Measurements from ENCODE around the gene STARD3.

The STARD3 gene

DNA sequence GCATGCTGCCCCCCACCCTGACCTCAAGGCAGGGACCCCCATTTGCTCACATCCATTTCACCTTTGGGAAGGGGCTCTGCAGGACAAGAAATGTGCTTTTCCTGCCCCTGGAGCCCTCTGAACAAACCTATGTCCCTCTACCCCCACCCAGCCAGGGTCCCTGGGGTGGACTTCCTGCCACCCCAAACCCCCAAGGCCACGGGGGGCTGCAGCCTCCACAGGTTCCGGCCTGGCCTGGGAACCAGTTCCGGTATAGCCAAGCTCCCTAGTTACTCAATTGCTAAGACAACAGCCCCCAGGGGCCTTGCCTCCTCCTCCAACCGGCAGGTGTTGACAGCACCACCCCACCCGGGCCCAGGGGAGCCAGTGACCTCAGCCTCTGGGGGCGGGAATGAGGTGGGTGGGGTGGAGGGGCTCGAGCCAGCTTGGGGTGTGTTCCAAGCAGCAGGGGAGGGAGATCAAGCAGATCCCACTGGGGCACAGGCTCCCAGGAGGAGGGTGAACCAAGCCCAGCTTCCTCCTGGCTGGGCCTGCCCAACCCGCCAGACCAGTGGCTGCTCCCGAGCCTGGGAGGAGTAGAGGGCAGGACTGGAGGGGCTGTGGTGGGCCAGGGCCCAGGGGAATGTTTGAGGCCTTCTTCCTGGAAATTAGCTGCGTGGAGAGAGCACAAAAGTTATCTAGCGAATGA, 37.9 kb downstream of the STARD3 start:
- no peak overlapping the region for H3K9ac ChIP-seq
- H4K20me1 ChIP-seq (ENCODE audit: insufficient read depth): no peaks in the 10 kb centered on the region
- H3K79me2 ChIP-seq (ENCODE audit: insufficient read depth, low read depth): no peaks in the 10 kb centered on the region
- no peak overlapping the region for H2AFZ ChIP-seq (ENCODE audit: low read depth)
- H3K27ac ChIP-seq: no peak overlapping the region
- H3K36me3 ChIP-seq (ENCODE audit: insufficient read depth): no peaks in the 10 kb centered on the region
- H3K4me3 ChIP-seq (IDR thresholded peaks at IDR 0.05; ENCODE audit: insufficient read depth, low read depth, low read length): no peak overlapping the region
- H3K27me3 ChIP-seq (ENCODE audit: insufficient read depth, low read depth): no peaks in the 10 kb centered on the region
- TF ChIP-seq, protein P1, sequence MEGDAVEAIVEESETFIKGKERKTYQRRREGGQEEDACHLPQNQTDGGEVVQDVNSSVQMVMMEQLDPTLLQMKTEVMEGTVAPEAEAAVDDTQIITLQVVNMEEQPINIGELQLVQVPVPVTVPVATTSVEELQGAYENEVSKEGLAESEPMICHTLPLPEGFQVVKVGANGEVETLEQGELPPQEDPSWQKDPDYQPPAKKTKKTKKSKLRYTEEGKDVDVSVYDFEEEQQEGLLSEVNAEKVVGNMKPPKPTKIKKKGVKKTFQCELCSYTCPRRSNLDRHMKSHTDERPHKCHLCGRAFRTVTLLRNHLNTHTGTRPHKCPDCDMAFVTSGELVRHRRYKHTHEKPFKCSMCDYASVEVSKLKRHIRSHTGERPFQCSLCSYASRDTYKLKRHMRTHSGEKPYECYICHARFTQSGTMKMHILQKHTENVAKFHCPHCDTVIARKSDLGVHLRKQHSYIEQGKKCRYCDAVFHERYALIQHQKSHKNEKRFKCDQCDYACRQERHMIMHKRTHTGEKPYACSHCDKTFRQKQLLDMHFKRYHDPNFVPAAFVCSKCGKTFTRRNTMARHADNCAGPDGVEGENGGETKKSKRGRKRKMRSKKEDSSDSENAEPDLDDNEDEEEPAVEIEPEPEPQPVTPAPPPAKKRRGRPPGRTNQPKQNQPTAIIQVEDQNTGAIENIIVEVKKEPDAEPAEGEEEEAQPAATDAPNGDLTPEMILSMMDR (conservative IDR thresholded peaks at IDR 0.05; ENCODE audit: low read depth, low read length): no peak
- no peak overlapping the region for H3K4me2 ChIP-seq
- no peaks in the 10 kb centered on the region for H3K4me1 ChIP-seq (ENCODE audit: low read depth, poor library complexity, severe bottlenecking)

DNA sequence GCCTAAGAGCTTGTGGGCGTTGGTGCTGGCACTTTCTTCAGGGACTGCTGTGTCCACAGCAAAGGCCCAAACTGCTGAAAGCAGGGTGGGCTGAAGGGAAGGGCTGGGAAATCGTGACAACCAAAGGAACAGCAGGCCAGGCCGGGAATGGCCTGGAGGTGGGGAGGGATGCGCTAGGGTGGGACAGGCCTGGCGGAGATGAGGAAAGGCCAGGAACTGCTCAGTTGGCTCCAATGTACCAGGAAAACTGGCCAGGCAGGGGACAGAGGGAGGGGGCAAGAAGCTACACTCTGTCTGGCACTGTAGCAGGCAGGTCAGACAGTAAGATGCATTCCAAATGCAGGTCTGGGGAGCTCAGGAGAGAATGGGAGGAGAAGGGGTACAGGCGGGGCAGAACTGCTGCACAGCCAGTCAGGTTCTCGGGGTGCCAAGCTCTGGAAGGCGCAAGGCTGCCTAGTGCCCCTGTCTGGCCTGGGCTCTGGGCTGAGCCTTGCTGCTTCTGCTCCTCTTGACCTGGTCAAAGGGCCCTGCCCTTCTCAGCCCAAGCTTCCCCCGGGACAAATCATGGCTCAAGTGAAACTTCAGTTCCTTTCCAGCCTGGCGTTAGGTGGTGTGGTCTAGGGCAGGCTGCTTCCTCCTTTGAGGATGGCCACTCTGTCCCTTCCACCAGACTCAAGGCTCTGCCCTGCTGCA, 38.6 kb downstream of the STARD3 start:
- no peaks in the 10 kb centered on the region for H3K27me3 ChIP-seq (ENCODE audit: insufficient read depth, low read depth)
- no peak overlapping the region for H3K4me3 ChIP-seq (IDR thresholded peaks at IDR 0.05; ENCODE audit: insufficient read depth, low read depth, low read length)
- no peaks in the 10 kb centered on the region for H3K4me1 ChIP-seq (ENCODE audit: low read depth, poor library complexity, severe bottlenecking)
- no peak overlapping the region for H3K4me2 ChIP-seq
- H4K20me1 ChIP-seq (ENCODE audit: insufficient read depth): no peaks in the 10 kb centered on the region
- H2AFZ ChIP-seq (ENCODE audit: low read depth): no peak overlapping the region
- no peaks in the 10 kb centered on the region for H3K36me3 ChIP-seq (ENCODE audit: insufficient read depth)
- H3K9ac ChIP-seq: no peak overlapping the region
- no peak overlapping the region for H3K27ac ChIP-seq
- TF ChIP-seq, protein P1 (conservative IDR thresholded peaks at IDR 0.05; ENCODE audit: low read depth, low read length): no peak
- no peaks in the 10 kb centered on the region for H3K79me2 ChIP-seq (ENCODE audit: insufficient read depth, low read depth)

DNA sequence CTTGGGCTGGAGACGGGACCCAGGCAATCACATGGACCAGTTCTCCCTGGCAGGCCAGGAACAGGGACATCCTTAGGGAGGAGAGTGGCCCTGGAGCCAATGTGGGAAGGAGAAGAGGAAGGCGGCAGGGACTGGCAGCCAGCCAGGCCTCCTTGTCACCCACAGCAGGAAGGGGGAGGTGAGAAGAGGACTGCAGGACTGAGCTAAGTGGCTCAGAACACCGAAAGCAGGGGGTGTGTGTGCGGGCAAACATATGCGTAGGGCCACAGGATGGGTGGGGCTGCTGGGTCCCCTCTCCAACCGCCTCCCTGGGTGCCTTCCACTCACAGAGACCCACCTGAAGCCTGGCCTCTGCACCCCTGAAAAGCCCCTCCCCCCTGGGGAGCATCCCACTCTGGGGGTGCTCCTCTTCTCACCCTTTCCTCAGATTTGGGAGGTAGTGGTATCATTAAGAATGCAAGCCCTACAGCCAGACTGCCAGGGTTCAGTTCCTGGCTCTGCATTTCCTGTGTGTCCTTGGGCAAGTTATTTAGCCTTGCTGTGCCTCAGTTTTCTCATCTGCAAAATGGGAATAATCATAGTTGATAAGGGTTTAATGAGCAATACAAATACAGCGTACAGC, 39.4 kb downstream of the STARD3 start:
- Histone ChIP-seq H3K9ac (no peak overlapping the region), H4K20me1 (ENCODE audit: insufficient read depth) (no peaks in the 10 kb centered on the region), H2AFZ (ENCODE audit: low read depth) (no peak overlapping the region), H3K27ac (no peak overlapping the region), H3K4me3 (IDR thresholded peaks at IDR 0.05; ENCODE audit: insufficient read depth, low read depth, low read length) (no peak overlapping the region), H3K27me3 (ENCODE audit: insufficient read depth, low read depth) (no peaks in the 10 kb centered on the region), H3K36me3 (ENCODE audit: insufficient read depth) (no peaks in the 10 kb centered on the region), H3K4me1 (ENCODE audit: low read depth, poor library complexity, severe bottlenecking) (no peaks in the 10 kb centered on the region), H3K79me2 (ENCODE audit: insufficient read depth, low read depth) (no peaks in the 10 kb centered on the region), H3K4me2 (no peak overlapping the region)
- TF ChIP-seq, protein P1 (conservative IDR thresholded peaks at IDR 0.05; ENCODE audit: low read depth, low read length): no peak

DNA sequence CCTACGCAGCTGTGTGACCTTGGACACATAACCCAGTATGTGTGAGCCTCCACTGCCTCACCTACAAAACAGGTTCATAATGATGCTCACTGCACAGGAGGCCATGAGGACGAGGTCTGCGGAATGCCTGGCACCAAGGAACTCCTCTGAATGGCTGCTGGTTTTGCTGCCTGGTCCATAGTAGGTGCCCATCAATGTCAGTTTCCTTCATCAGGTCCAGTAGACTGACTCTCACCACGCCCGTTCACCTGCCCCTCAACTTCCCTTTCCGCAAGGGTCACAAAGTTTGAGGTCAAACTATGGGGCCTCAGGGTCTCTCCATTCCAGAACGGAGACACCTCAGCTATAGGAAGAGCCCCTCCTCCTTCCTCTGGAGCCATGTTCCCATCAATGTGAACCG, 40.1 kb downstream of the STARD3 start:
- Histone ChIP-seq H3K4me1 (ENCODE audit: low read depth, poor library complexity, severe bottlenecking) (no peaks in the 10 kb centered on the region), H3K27ac (no peak overlapping the region), H3K9ac (no peak overlapping the region)

More for the DNA sequence above, 40.1 kb downstream of the STARD3 start:
- Histone ChIP-seq H3K79me2 (ENCODE audit: insufficient read depth, low read depth) (no peaks in the 10 kb centered on the region), H3K36me3 (ENCODE audit: insufficient read depth) (no peaks in the 10 kb centered on the region), H3K27me3 (ENCODE audit: insufficient read depth, low read depth) (no peaks in the 10 kb centered on the region), H4K20me1 (ENCODE audit: insufficient read depth) (no peaks in the 10 kb centered on the region), H3K4me2 (no peak overlapping the region), H3K4me3 (IDR thresholded peaks at IDR 0.05; ENCODE audit: insufficient read depth, low read depth, low read length) (no peak overlapping the region), H2AFZ (ENCODE audit: low read depth) (no peak overlapping the region)
- TF ChIP-seq, protein P1 (conservative IDR thresholded peaks at IDR 0.05; ENCODE audit: low read depth, low read length): no peak
